Activated CD4-positive, alpha-beta T cell treated with anti-CD3 and anti-CD28 coated beads for 4 hours (primary cell): ENCODE results near the gene ZAP70.

ENCODE experiments used
- DNase-seq, 2 donors: peaks; one replicate each; pipeline ENCODE4 v3.0.0-alpha.2; 2020

Gene ZAP70

GRCh38 chr2:97718051-97718882 lies 4.9 kb downstream of the ZAP70 start:
- peak; percentile 64 to 68 for DNase-seq

- peak in 1 of 2 donors; percentile 29 for DNase-seq
These were observed 5.6 kb downstream of the ZAP70 start for GRCh38 chr2:97718942-97719341.

- no peak for DNase-seq
These were observed 6.2 kb downstream of the ZAP70 start for GRCh38 chr2:97719362-97720155.

GRCh38 chr2:97720746-97721145 lies 7.4 kb downstream of the ZAP70 start:
- no peak for DNase-seq

GRCh38 chr2:97722227-97722626 lies 8.9 kb downstream of the ZAP70 start:
- no peak for DNase-seq

GRCh38 chr2:97723156-97724072 lies 10.0 kb downstream of the ZAP70 start:
- DNase-seq: no peak

GRCh38 chr2:97724073-97724410 lies 10.7 kb downstream of the ZAP70 start:
- no peak for DNase-seq

- no peak for DNase-seq
These were observed 11.1 kb downstream of the ZAP70 start for GRCh38 chr2:97724501-97724900.

GRCh38 chr2:97724946-97725688 lies 11.7 kb downstream of the ZAP70 start:
- no peak for DNase-seq

GRCh38 chr2:97726261-97727064 lies 13.1 kb downstream of the ZAP70 start:
- no peak for DNase-seq

- DNase-seq: no peak
These were observed 13.9 kb downstream of the ZAP70 start for GRCh38 chr2:97727296-97727695.

- no peak for DNase-seq
These were observed 14.8 kb downstream of the ZAP70 start for GRCh38 chr2:97728091-97728731.

- no peak for DNase-seq
These were observed 16.9 kb downstream of the ZAP70 start for GRCh38 chr2:97730245-97730644.

- DNase-seq: no peak
These were observed 18.1 kb downstream of the ZAP70 start for GRCh38 chr2:97731274-97732020.

GRCh38 chr2:97732436-97733340 lies 19.3 kb downstream of the ZAP70 start:
- DNase-seq: no peak

- no peak for DNase-seq
These were observed 20.1 kb downstream of the ZAP70 start for GRCh38 chr2:97733341-97734035.

GRCh38 chr2:97734061-97735051 lies 21.0 kb downstream of the ZAP70 start:
- no peak for DNase-seq
